Keratinocyte (primary cell): Measurements from ENCODE around the gene PLB1.

ENCODE experiments used
- EZH2 ChIP-seq: IDR thresholded peaks from one replicate; pipeline ENCODE4 v1.6.1; 2012; ENCODE audit warnings: inconsistent platforms, mild to moderate bottlenecking, low read length, moderate library complexity
- TF ChIP-seq, protein P1 (sequence below), 3 experiments: IDR thresholded peaks in 1 of 3; conservative IDR thresholded peaks in 1 of 3; optimal IDR thresholded peaks in 1 of 3; 2 replicates in 2 of 3; 3 replicates in 1 of 3; pipeline versions ENCODE3 to v1.5.1; 2011; ENCODE audit warnings: low read length in 3 of 3, mild to moderate bottlenecking in 3 of 3, moderate library complexity in 2 of 3, control low read depth in 1 of 3, inconsistent platforms in 1 of 3; ENCODE audit not compliant: insufficient read depth in 2 of 3; ENCODE audit errors: extremely low read depth in 1 of 3

DNA sequence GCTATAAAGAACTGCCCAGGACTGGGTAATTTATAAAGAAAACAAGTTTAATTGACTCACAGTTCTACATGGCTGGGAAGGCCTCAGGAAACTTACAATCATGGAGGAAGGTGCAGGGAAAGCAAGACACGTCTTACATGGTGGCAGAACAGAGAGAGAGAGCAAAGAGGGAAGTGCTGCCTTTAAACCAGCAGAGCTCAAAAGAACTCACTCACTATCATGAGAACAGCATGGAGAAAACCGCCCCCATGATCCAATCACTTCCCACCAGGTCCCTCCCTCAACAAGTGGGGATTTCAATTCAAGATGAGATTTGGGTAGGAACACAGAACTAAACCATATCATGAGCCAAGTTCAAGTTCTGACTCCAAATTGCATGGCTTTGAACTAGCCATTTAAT lies 193.0 kb downstream of the PLB1 start:
- TF ChIP-seq, protein P1, sequence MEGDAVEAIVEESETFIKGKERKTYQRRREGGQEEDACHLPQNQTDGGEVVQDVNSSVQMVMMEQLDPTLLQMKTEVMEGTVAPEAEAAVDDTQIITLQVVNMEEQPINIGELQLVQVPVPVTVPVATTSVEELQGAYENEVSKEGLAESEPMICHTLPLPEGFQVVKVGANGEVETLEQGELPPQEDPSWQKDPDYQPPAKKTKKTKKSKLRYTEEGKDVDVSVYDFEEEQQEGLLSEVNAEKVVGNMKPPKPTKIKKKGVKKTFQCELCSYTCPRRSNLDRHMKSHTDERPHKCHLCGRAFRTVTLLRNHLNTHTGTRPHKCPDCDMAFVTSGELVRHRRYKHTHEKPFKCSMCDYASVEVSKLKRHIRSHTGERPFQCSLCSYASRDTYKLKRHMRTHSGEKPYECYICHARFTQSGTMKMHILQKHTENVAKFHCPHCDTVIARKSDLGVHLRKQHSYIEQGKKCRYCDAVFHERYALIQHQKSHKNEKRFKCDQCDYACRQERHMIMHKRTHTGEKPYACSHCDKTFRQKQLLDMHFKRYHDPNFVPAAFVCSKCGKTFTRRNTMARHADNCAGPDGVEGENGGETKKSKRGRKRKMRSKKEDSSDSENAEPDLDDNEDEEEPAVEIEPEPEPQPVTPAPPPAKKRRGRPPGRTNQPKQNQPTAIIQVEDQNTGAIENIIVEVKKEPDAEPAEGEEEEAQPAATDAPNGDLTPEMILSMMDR (optimal IDR thresholded peaks at IDR 0.05 in 1 of 3, IDR thresholded peaks at IDR 0.05 in 1 of 3, conservative IDR thresholded peaks at IDR 0.05 in 1 of 3; ENCODE audit: extremely low read depth in 1 of 3, insufficient read depth in 2 of 3, low read length in 3 of 3): no peak
- no peak for TF ChIP-seq EZH2
